Neuronal stem cell (in vitro differentiated cells): ENCODE measurements around the gene MORN3.
"Not testable (repeated sequence)": the region's sequence is repeated elsewhere in the genome, so short reads cannot be mapped to it uniquely, and the experiment has no call there.

Experiments
- DNase-seq: peaks from one replicate; pipeline ENCODE4 v3.0.0-alpha.2; 2013; ENCODE audit warnings: low spot score
- H2AFZ ChIP-seq: one replicate; pipeline ENCODE4 v1.6.1; 2013; ENCODE audit warnings: mild to moderate bottlenecking, low read length, inconsistent platforms
- H2AK5ac ChIP-seq: 2 replicates; pipeline ENCODE4 v1.6.1; 2013; ENCODE audit warnings: low read depth, mild to moderate bottlenecking, inconsistent platforms, low read length, moderate library complexity, mixed read lengths
- H2BK120ac ChIP-seq: 2 replicates; pipeline ENCODE4 v1.6.1; 2013; ENCODE audit warnings: low read depth, mild to moderate bottlenecking, inconsistent platforms, low read length, moderate library complexity, mixed read lengths
- H2BK12ac ChIP-seq: one replicate; pipeline ENCODE4 v1.6.1; 2013; ENCODE audit warnings: low read length, inconsistent platforms
- H2BK15ac ChIP-seq: 2 replicates; pipeline ENCODE4 v1.6.1; 2013; ENCODE audit warnings: mild to moderate bottlenecking, low read length, inconsistent platforms, mixed read lengths
- H2BK5ac ChIP-seq: one replicate; pipeline ENCODE4 v1.6.1; 2013; ENCODE audit warnings: inconsistent platforms, mild to moderate bottlenecking, low read length, moderate library complexity
- H3K14ac ChIP-seq: one replicate; pipeline ENCODE4 v1.6.1; 2013; ENCODE audit warnings: low read length, inconsistent platforms
- H3K18ac ChIP-seq: 2 replicates; pipeline ENCODE4 v1.6.1; 2013; ENCODE audit warnings: low read length, inconsistent platforms
- H3K23ac ChIP-seq: 2 replicates; pipeline ENCODE4 v1.6.1; 2013; ENCODE audit warnings: low read depth, mild to moderate bottlenecking, mixed read lengths, low read length, inconsistent platforms; ENCODE audit not compliant: poor library complexity
- H3K27ac ChIP-seq: replicated peaks from 3 replicates; pipeline ENCODE4 v1.5.1; 2013; ENCODE audit warnings: low read length, inconsistent platforms
- H3K27me3 ChIP-seq, 3 experiments: 2 replicates each; pipeline ENCODE4 v1.6.1; 2013; ENCODE audit warnings: low read length in 3 of 3, mild to moderate bottlenecking in 2 of 3, inconsistent platforms in 1 of 3, low read depth in 1 of 3, mixed read lengths in 1 of 3, moderate library complexity in 1 of 3; ENCODE audit not compliant: control insufficient read depth in 3 of 3, insufficient read depth in 3 of 3
- H3K36me3 ChIP-seq, 2 donors: replicated peaks in 1 of 2; 2 replicates each; pipeline ENCODE4 v1.6.1; 2013; ENCODE audit warnings: low read length in 2 of 2; ENCODE audit not compliant: control insufficient read depth in 2 of 2, insufficient read depth in 2 of 2
- H3K4ac ChIP-seq: 2 replicates; pipeline ENCODE4 v1.6.1; 2013; ENCODE audit warnings: inconsistent platforms, mild to moderate bottlenecking, low read length, moderate library complexity
- H3K4me1 ChIP-seq, 2 donors: 1 replicate in 1 of 2; 2 replicates in 1 of 2; pipeline ENCODE4 v1.6.1; 2013; ENCODE audit warnings: low read length in 2 of 2, low read depth in 1 of 2; ENCODE audit not compliant: control insufficient read depth in 2 of 2, insufficient read depth in 1 of 2
- H3K4me2 ChIP-seq: one replicate; pipeline ENCODE4 v1.6.1; 2013; ENCODE audit warnings: mild to moderate bottlenecking, low read length, inconsistent platforms; ENCODE audit not compliant: insufficient read depth, poor library complexity, severe bottlenecking
- H3K4me3 ChIP-seq, 2 donors: 2 replicates each; pipeline ENCODE4 v1.5.1; 2013; ENCODE audit warnings: low read length in 2 of 2, mild to moderate bottlenecking in 2 of 2, inconsistent platforms in 1 of 2, moderate library complexity in 1 of 2
- H3K79me1 ChIP-seq: one replicate; pipeline ENCODE4 v1.6.1; 2013; ENCODE audit warnings: low read depth, mild to moderate bottlenecking, inconsistent platforms, low read length, moderate library complexity
- H3K9ac ChIP-seq: one replicate; pipeline ENCODE4 v1.6.1; 2013; ENCODE audit warnings: mild to moderate bottlenecking, low read depth, low read length, inconsistent platforms; ENCODE audit not compliant: poor library complexity
- H3K9me3 ChIP-seq, 2 donors: replicated peaks in 1 of 2; 2 replicates each; pipeline versions ENCODE3 to v1.6.1; 2013; ENCODE audit warnings: low read length in 2 of 2, mild to moderate bottlenecking in 2 of 2, inconsistent platforms in 1 of 2, low read depth in 1 of 2, mixed read lengths in 1 of 2, moderate library complexity in 1 of 2; ENCODE audit not compliant: control insufficient read depth in 2 of 2, insufficient read depth in 1 of 2
- H4K8ac ChIP-seq: one replicate; pipeline ENCODE4 v1.6.1; 2013; ENCODE audit warnings: low read depth, mild to moderate bottlenecking, inconsistent platforms, low read length, moderate library complexity
- H4K91ac ChIP-seq: one replicate; pipeline ENCODE4 v1.6.1; 2013; ENCODE audit warnings: low read length, low read depth, mild to moderate bottlenecking, inconsistent platforms; ENCODE audit not compliant: poor library complexity
- WGBS, 2 donors: extraction: QIAGEN DNeasy Blood & Tissue Kit; methylation state at CpG; one replicate each; pipeline ENCODE4 v1.1.7; 2013; ENCODE audit warnings: missing lambda C conversion rate in 2 of 2, mixed read lengths in 1 of 2; ENCODE audit not compliant: insufficient read length in 2 of 2, insufficient replicate concordance in 1 of 2; ENCODE audit errors: extremely low coverage in 2 of 2; 5-methylcytosine and 5-hydroxymethylcytosine counted together

MORN3 gene

GRCh38 chr12:121715055-121715454, 45.6 kb upstream of the MORN3 start:
- not testable (repeated sequence) for H2BK15ac ChIP-seq, H2BK12ac ChIP-seq, H2AK5ac ChIP-seq, H3K4ac ChIP-seq, H3K4me3 ChIP-seq, DNase-seq, H3K36me3 ChIP-seq, H3K14ac ChIP-seq, H3K23ac ChIP-seq, H3K4me2 ChIP-seq, H3K18ac ChIP-seq, H2BK5ac ChIP-seq, H3K9me3 ChIP-seq, H2AFZ ChIP-seq, H2BK120ac ChIP-seq, H3K27me3 ChIP-seq, H3K79me1 ChIP-seq, H3K27ac ChIP-seq, H4K8ac ChIP-seq, H4K91ac ChIP-seq, H3K9ac ChIP-seq
- peaks cover 17 to 22% of the 10 kb centered on the region in 2 donors for H3K4me1 ChIP-seq
- no CpG with 5 or more reads among the region's 7 CpGs for WGBS, 2 donors

DNA sequence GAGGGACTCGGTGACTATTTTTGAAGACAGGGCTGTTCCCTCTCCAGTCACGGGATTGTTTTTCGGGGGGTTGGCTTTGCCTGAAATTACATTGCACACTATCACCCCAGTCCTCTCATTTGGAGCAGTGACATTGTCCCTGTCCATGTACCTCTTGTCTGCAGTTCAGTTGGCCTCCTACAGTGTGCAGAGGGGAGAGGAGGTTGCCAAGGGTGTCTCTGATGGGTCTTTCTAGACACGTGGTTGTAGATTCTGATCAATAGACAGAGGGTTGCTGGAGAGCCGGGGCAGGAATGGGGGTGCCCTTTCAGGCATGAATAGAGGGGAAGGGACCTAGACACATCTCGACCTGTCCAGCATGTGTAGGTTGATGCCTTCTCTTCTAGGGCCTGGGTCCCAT, 44.3 kb upstream of the MORN3 start:
- H2AFZ ChIP-seq = no peak overlapping the region
- no peak overlapping the region for H3K27ac ChIP-seq
- H3K23ac ChIP-seq = no peak overlapping the region
- no peak overlapping the region for H2BK12ac ChIP-seq
- no peak overlapping the region for H4K8ac ChIP-seq
- DNase-seq = no peak
- H3K79me1 ChIP-seq = peaks cover 3% of the 10 kb centered on the region
- no peaks in the 10 kb centered on the region for H3K27me3 ChIP-seq
- H2BK15ac ChIP-seq = no peak overlapping the region
- no peak overlapping the region for H2BK120ac ChIP-seq
- no peak overlapping the region for H3K18ac ChIP-seq
- no peak overlapping the region for H3K4me2 ChIP-seq
- H3K9me3 ChIP-seq = peaks cover 0 to 2% of the 10 kb centered on the region in 2 donors
- no peaks in the 10 kb centered on the region for H3K36me3 ChIP-seq
- H3K14ac ChIP-seq = no peak overlapping the region
- no peak overlapping the region for H3K4ac ChIP-seq
- H2BK5ac ChIP-seq = peak overlapping the region; percentile 42
- H4K91ac ChIP-seq = no peak overlapping the region
- H2AK5ac ChIP-seq = peak overlapping the region; percentile 19
- peaks cover 17 to 26% of the 10 kb centered on the region in 2 donors for H3K4me1 ChIP-seq
- no peak overlapping the region for H3K9ac ChIP-seq
- peak overlapping the region in 1 of 2 donors; percentile 98 for H3K4me3 ChIP-seq
- WGBS, 2 donors = no CpG with 5 or more reads among the region's 6 CpGs

- H4K8ac ChIP-seq = no peak overlapping the region
- H3K23ac ChIP-seq = peak overlapping the region; percentile 96
- H3K9me3 ChIP-seq = peaks cover 0 to 2% of the 10 kb centered on the region in 2 donors
- peak overlapping the region; percentile 90 for H3K9ac ChIP-seq
- H4K91ac ChIP-seq = no peak overlapping the region
- H3K14ac ChIP-seq = no peak overlapping the region
- H2AFZ ChIP-seq = peak overlapping the region; percentile 100
- WGBS, 2 donors = no CpG with 5 or more reads among the region's 14 CpGs
- no peak overlapping the region for H2BK120ac ChIP-seq
- peak overlapping the region; percentile 98 to 99 for H3K4me3 ChIP-seq
- no peak overlapping the region for H3K4ac ChIP-seq
- peak overlapping the region; percentile 72 for H2BK15ac ChIP-seq
- H3K36me3 ChIP-seq = no peaks in the 10 kb centered on the region
- peaks cover 3% of the 10 kb centered on the region for H3K79me1 ChIP-seq
- peaks cover 17 to 26% of the 10 kb centered on the region in 2 donors for H3K4me1 ChIP-seq
- peak overlapping the region; percentile 90 for H3K18ac ChIP-seq
- no peaks in the 10 kb centered on the region for H3K27me3 ChIP-seq
- no peak for DNase-seq
- H2AK5ac ChIP-seq = peak overlapping the region; percentile 19
- no peak overlapping the region for H2BK12ac ChIP-seq
- peak overlapping the region; percentile 42 for H2BK5ac ChIP-seq
- no peak overlapping the region for H3K27ac ChIP-seq
- peak overlapping the region; percentile 100 for H3K4me2 ChIP-seq
Measured at GRCh38 chr12:121713257-121713777, 43.9 kb upstream of the MORN3 start.

GRCh38 chr12:121712461-121713256, 43.2 kb upstream of the MORN3 start, which contains the start of gene TMEM120B:
Gene TMEM120B (plus strand): TSS chr12:121712752. CDS start chr12:121712896, 144 bp downstream.
- no peak within 1 kb of the TSS for H3K27ac ChIP-seq
- H2AFZ ChIP-seq = peak within 1 kb of the TSS; percentile 100
- WGBS, 2 donors = no CpG with 5 or more reads among the region's 74 CpGs

More at GRCh38 chr12:121712461-121713256, 43.2 kb upstream of the MORN3 start, which contains the start of gene TMEM120B:
- DNase-seq = peak; percentile 77
- Histone ChIP-seq H3K79me1 (peaks cover 3% of the 10 kb centered on the region), H4K8ac (no peak within 1 kb of the TSS), H3K9ac (peak within 1 kb of the TSS; percentile 90), H2BK15ac (peak within 1 kb of the TSS; percentile 72), H3K36me3 (no peaks in the 10 kb centered on the region), H3K14ac (peak within 1 kb of the TSS; percentile 67), H2BK120ac (no peak within 1 kb of the TSS), H3K23ac (peak within 1 kb of the TSS; percentile 96), H3K27me3 (no peaks in the 10 kb centered on the region), H3K4me1 (peaks cover 17 to 26% of the 10 kb centered on the region in 2 donors), H3K4me2 (peak within 1 kb of the TSS; percentile 100), H3K9me3 (peaks cover 0 to 2% of the 10 kb centered on the region in 2 donors), H2BK12ac (no peak within 1 kb of the TSS), H2AK5ac (peak within 1 kb of the TSS; percentile 19), H2BK5ac (peak within 1 kb of the TSS; percentile 53), H3K4ac (peak within 1 kb of the TSS; percentile 31), H3K18ac (peak within 1 kb of the TSS; percentile 90), H3K4me3 (peak within 1 kb of the TSS; percentile 98 to 99), H4K91ac (no peak within 1 kb of the TSS)
